D721Med (cell line): ENCODE results near the gene DPM2.

Experiments
- DNase-seq: peaks from one replicate; pipeline ENCODE4 v3.0.0; 2011; ENCODE audit warnings: low spot score; ENCODE audit not compliant: insufficient read length
- FAIRE-seq: peaks from 2 replicates; lab custom pipeline; 2011; peaks lifted over from hg19 to GRCh38; lab: Jason Lieb, UNC
- CTCF ChIP-seq: IDR thresholded peaks from 2 replicates; pipeline ENCODE4 v1.5.1; 2012; ENCODE audit warnings: mild to moderate bottlenecking, control low read depth; ENCODE audit not compliant: insufficient read depth; ENCODE audit errors: missing control alignments

The DPM2 gene

GRCh38 chr9:127937388-127938297 lies at the start of gene DPM2:
DPM2 (minus strand) TSS chr9:127937854; CDS start chr9:127937820, 34 bp downstream.
- TF ChIP-seq CTCF: no peak
- DNase-seq (peak; percentile 98), FAIRE-seq (no peak)

- FAIRE-seq (no peak), DNase-seq (no peak)
- no peak for TF ChIP-seq CTCF
These were observed 49.5 kb upstream of the DPM2 start for GRCh38 chr9:127987103-127987614.

- DNase-seq: no peak
- FAIRE-seq: no peak
- no peak for TF ChIP-seq CTCF
These were observed 47.4 kb upstream of the DPM2 start for GRCh38 chr9:127985011-127985410.

- FAIRE-seq (no peak), DNase-seq (no peak)
- TF ChIP-seq CTCF: no peak
These were observed 46.2 kb upstream of the DPM2 start for GRCh38 chr9:127983847-127984289.

- no peak for FAIRE-seq
- TF ChIP-seq CTCF: no peak
- DNase-seq: no peak
These were observed 45.3 kb upstream of the DPM2 start for GRCh38 chr9:127982912-127983311.

GRCh38 chr9:127981559-127982121 lies 44.0 kb upstream of the DPM2 start:
- TF ChIP-seq CTCF: no peak
- no peak for DNase-seq
- FAIRE-seq: no peak
